CD4-positive, alpha-beta T cell (primary cell): Measurements from ENCODE around the gene PKNOX2. TPM values are rescaled to one million over a fixed set of nuclear protein-coding genes. Genes with fewer than 3 reads are reported as not detected.

Source experiments
- ATAC-seq: fragments of 200-7000 bp; cut with Tn5 transposase; one replicate; pipeline ENCODE4 v1.10.0; 2022; ENCODE audit warnings: mild to moderate bottlenecking; ENCODE audit not compliant: poor library complexity
- CTCF ChIA-PET: fragments of 350-600 bp; sonication (Branson Sonifier 250); formaldehyde crosslinking; loops from one replicate; lab custom pipeline; 2021; ENCODE audit warnings: antibody characterized with exemption, inconsistent platforms; lab: Charles Lee
- POLR2A ChIA-PET: fragments of 350-600 bp; sonication (Branson Sonifier 250); formaldehyde crosslinking; loops from one replicate; lab custom pipeline; 2021; ENCODE audit warnings: antibody characterized with exemption, inconsistent platforms; lab: Charles Lee
- DNase-seq, 14 experiments: peaks; one replicate each; pipeline ENCODE4 v3.0.0-alpha.2; 2013 to 2020; ENCODE audit warnings: mixed read lengths in 2 of 14
- H3K27ac ChIP-seq, 2 donors: one replicate each; pipeline versions ENCODE4 v1.5.1 to v1.7.0; 2013; ENCODE audit warnings: low read length in 2 of 2, low read depth in 1 of 2, mild to moderate bottlenecking in 1 of 2
- H3K27me3 ChIP-seq, 2 experiments: 1 replicate in 1 of 2; 2 replicates in 1 of 2; pipeline versions ENCODE4 v1.6.1 to v1.7.0; 2013; ENCODE audit warnings: low read length in 2 of 2, control low read depth in 1 of 2, mild to moderate bottlenecking in 1 of 2, moderate library complexity in 1 of 2; ENCODE audit not compliant: insufficient read depth in 2 of 2, control insufficient read depth in 1 of 2
- H3K36me3 ChIP-seq: one replicate; pipeline ENCODE4 v1.6.1; 2013; ENCODE audit warnings: low read length, control low read depth; ENCODE audit not compliant: insufficient read depth
- H3K4me1 ChIP-seq: one replicate; pipeline ENCODE4 v1.6.1; 2013; ENCODE audit warnings: low read length, control low read depth; ENCODE audit not compliant: insufficient read depth
- H3K4me3 ChIP-seq: one replicate; pipeline ENCODE4 v1.5.1; 2013; ENCODE audit warnings: mild to moderate bottlenecking, low read length, moderate library complexity
- H3K9me3 ChIP-seq, 2 experiments: 1 replicate in 1 of 2; 2 replicates in 1 of 2; pipeline versions ENCODE4 v1.6.1 to v1.7.0; 2013; ENCODE audit warnings: low read length in 2 of 2, mild to moderate bottlenecking in 2 of 2, control low read depth in 1 of 2, moderate library complexity in 1 of 2; ENCODE audit not compliant: control insufficient read depth in 1 of 2, insufficient read depth in 1 of 2
- H3K27ac Mint-ChIP-seq: one replicate; pipeline ENCODE4 v1.8.0; 2020; ENCODE audit warnings: mixed read lengths
- H3K27me3 Mint-ChIP-seq: one replicate; pipeline ENCODE4 v1.8.0; 2021; ENCODE audit warnings: mixed read lengths
- H3K36me3 Mint-ChIP-seq: one replicate; pipeline ENCODE4 v1.8.0; 2021; ENCODE audit warnings: low read depth, mixed read lengths
- H3K4me1 Mint-ChIP-seq: one replicate; pipeline ENCODE4 v1.8.0; 2021; ENCODE audit warnings: low read depth, mixed read lengths
- H3K4me3 Mint-ChIP-seq: one replicate; pipeline ENCODE4 v1.8.0; 2020; ENCODE audit warnings: mild to moderate bottlenecking, mixed read lengths
- H3K9me3 Mint-ChIP-seq: one replicate; pipeline ENCODE4 v1.8.0; 2020; ENCODE audit warnings: mixed read lengths
- intact Hi-C, 2 experiments: fragments of 100-400 bp; cut with DNase I in 1 of 2; cut with micrococcal nuclease in 1 of 2; formaldehyde crosslinking; loops; one replicate each; pipeline versions ENCODE4 v1.15.1 to v1.9.0; 2023 to 2025; cut with DNase I, micrococcal nuclease
- polyA plus RNA-seq, 2 donors: library from polyadenylated mRNA; unstranded; fragments of 120-200 nt; gene quantifications; one replicate each; pipeline ENCODE4 v1.2.1, GENCODE V29; 2013
- total RNA-seq, 174 experiments: library from RNA in 2 of 174; stranded (reverse) in 2 of 174; gene quantifications; one replicate each; pipeline ENCODE4 v1.2.3 and lab custom pipeline; 2021 to 2026
- TF ChIP-seq, protein P1 (sequence below): fragments of 200-600 bp; IDR thresholded peaks from one replicate; pipeline ENCODE4 v1.8.0; 2022; ENCODE audit warnings: antibody characterized with exemption, mild to moderate bottlenecking

Gene PKNOX2
- not detected for total RNA-seq
- not detected for polyA plus RNA-seq (2013, experiment 1 of 2)
- polyA plus RNA-seq (2013, experiment 2 of 2), result 0.53 TPM
- 0 to 1.3 (median 0.02) reads per million in 172 experiments for total RNA-seq (lab: John Stamatoyannopoulos, UW)

DNA sequence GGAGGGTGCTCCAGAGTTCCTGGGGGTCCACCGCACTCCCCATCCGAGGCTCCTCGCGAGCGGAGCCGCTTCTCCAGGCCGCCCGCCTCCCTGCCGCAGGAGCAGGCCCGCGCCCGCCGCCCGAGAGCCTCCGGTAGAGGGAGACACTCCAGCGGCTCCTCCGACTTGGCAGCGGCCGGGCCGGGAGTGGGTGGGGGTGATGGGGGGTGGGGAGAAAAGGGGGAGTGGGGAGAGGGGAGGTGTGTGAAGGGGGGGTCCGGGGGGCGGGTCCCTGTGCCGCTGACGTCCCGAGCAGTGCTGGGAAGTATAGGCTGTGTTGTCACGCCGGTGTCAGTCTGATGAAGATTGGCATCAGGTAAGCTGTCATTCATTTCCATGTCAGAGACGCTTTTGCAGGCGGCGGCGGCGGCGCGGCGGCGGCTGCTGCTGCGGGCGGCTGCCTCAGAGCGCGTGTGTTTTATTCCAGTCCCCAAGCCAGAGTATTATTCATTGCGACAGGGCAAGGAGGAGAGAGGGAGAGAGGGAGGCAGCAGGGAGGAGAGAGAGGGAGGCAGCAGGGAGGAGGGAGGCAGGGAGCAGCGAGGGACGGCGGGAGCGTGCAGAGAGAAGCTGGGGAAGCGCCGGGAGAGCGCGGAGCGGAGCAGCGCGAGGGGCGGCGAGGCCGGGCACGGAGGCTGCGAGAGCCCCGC lies at the start of gene PKNOX2:
Gene PKNOX2, plus strand, starts transcription at position 330 of the 689 bp plus-strand sequence. CDS start 186,555 bp downstream, outside the sequence.
- Mint-ChIP-seq H3K9me3 (no peaks in the 10 kb centered on the region), H3K36me3 (no peaks in the 10 kb centered on the region), H3K4me3 (peak within 1 kb of the TSS; percentile 96), H3K27ac (no peak within 1 kb of the TSS), H3K27me3 (peaks cover 73% of the 10 kb centered on the region), H3K4me1 (peaks cover 21% of the 10 kb centered on the region)
- Histone ChIP-seq H3K27me3 (peaks cover 53 to 54% of the 10 kb centered on the region in 2 experiments), H3K9me3 (peaks cover 0 to 15% of the 10 kb centered on the region in 2 experiments), H3K36me3 (no peaks in the 10 kb centered on the region), H3K4me3 (peak within 1 kb of the TSS; percentile 57), H3K4me1 (peaks cover 22% of the 10 kb centered on the region), H3K27ac (no peak within 1 kb of the TSS)
- CTCF ChIA-PET, result interaction anchor here (0.6 to 1.7 kb wide), 2 partner anchors 22 to 1845 kb away, joined by 3 to 5 read pairs; no protein-coding TSS in a partner anchor
- ATAC-seq (peak; percentile 80), DNase-seq (peak; percentile 33 to 80 (median 54))
- intact Hi-C loops, result no loop called here
- TF ChIP-seq, protein P1, sequence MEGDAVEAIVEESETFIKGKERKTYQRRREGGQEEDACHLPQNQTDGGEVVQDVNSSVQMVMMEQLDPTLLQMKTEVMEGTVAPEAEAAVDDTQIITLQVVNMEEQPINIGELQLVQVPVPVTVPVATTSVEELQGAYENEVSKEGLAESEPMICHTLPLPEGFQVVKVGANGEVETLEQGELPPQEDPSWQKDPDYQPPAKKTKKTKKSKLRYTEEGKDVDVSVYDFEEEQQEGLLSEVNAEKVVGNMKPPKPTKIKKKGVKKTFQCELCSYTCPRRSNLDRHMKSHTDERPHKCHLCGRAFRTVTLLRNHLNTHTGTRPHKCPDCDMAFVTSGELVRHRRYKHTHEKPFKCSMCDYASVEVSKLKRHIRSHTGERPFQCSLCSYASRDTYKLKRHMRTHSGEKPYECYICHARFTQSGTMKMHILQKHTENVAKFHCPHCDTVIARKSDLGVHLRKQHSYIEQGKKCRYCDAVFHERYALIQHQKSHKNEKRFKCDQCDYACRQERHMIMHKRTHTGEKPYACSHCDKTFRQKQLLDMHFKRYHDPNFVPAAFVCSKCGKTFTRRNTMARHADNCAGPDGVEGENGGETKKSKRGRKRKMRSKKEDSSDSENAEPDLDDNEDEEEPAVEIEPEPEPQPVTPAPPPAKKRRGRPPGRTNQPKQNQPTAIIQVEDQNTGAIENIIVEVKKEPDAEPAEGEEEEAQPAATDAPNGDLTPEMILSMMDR, result peak; percentile 40
- POLR2A ChIA-PET, result no interaction called here

- TF ChIP-seq, protein P1, result no peak
- no peaks in the 10 kb centered on the region for H3K9me3 ChIP-seq
- intact Hi-C loops, result loop anchor here in 1 of 2 experiments (10.0 kb wide), 2 partner anchors 447 to 507 kb away; partner anchors contain the start of genes CHEK1 and EI24
- Mint-ChIP-seq H3K4me1 (peaks cover 2% of the 10 kb centered on the region), H3K9me3 (peaks cover under 1% of the 10 kb centered on the region), H3K36me3 (no peaks in the 10 kb centered on the region), H3K4me3 (no peak overlapping the region), H3K27me3 (peaks cover 45% of the 10 kb centered on the region), H3K27ac (no peak overlapping the region)
- DNase-seq (no peak), ATAC-seq (no peak)
- H3K4me3 ChIP-seq, result no peak overlapping the region
- ChIA-PET POLR2A (no interaction called here), CTCF (no interaction called here)
- peaks cover 4% of the 10 kb centered on the region in 2 experiments for H3K27me3 ChIP-seq
- no peak overlapping the region for H3K27ac ChIP-seq
- no peaks in the 10 kb centered on the region for H3K4me1 ChIP-seq
- H3K36me3 ChIP-seq, result no peaks in the 10 kb centered on the region
Observed at GRCh38 chr11:125117429-125117828, 47.1 kb upstream of the PKNOX2 start.

DNA sequence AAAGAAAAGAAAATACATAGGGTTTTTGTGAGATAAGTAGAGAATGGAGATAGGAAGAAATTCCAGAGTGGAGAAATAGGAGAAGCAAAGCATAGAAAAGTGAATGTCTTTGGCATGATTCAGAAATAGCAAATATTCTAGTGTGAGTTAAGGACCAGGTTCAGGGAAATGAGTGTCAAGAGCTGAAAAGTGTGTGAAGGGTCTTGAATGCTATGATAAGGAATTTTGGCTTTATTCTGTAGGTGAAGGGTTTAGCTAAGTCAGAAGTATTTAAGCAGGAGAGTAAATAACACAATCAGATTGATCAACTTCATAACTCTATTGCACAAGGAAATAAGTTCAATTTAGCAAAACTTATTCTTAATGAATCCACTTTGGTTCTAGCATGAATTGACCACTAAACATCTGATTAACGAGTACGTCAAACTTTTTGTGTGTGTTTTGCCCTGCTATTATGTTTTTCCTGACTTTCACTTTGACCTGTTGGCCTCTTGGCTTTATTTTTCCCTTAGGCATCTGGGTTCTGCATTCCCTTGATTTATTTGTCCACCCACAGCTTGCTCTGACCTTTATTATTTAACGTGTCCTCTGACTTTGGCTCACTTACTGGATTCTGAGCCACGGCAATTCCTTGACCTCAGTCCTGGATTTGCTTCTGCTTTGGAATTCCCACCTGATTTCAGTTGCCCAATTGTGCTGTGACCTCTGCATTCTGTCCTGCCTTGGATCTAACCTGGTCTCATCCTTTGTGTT lies 41.2 kb upstream of the PKNOX2 start:
- DNase-seq (no peak), ATAC-seq (no peak)
- TF ChIP-seq, protein P1, result no peak
- intact Hi-C loops, result no loop called here
- Histone ChIP-seq H3K9me3 (no peaks in the 10 kb centered on the region), H3K27ac (no peak overlapping the region), H3K4me1 (no peaks in the 10 kb centered on the region), H3K27me3 (peaks cover 7 to 10% of the 10 kb centered on the region in 2 experiments), H3K36me3 (no peaks in the 10 kb centered on the region), H3K4me3 (no peak overlapping the region)
- H3K27me3 Mint-ChIP-seq, result peaks cover 59% of the 10 kb centered on the region
- H3K36me3 Mint-ChIP-seq, result no peaks in the 10 kb centered on the region
- ChIA-PET POLR2A (interaction anchor here (3.2 kb wide), 1 partner anchor 11 kb away, joined by 18 read pairs; the partner anchor contains the start of gene TMEM218), CTCF (interaction anchor here (1.2 to 2.5 kb wide), 3 partner anchors 11 to 32 kb away, joined by 5 to 12 read pairs (median 6); partner anchors contain the start of gene TMEM218)
- H3K4me3 Mint-ChIP-seq, result no peak overlapping the region
- no peak overlapping the region for H3K27ac Mint-ChIP-seq
- no peaks in the 10 kb centered on the region for H3K4me1 Mint-ChIP-seq
- H3K9me3 Mint-ChIP-seq, result no peaks in the 10 kb centered on the region
